PFSK-1 (cell line): ENCODE data around the gene ARRDC1.

Experiments
- REST ChIP-seq, 2 experiments: IDR thresholded peaks; 2 replicates each; pipeline versions ENCODE4 v1.6.1 to v1.8.0; 2011 to 2012; ENCODE audit warnings: low read depth in 2 of 2, low read length in 2 of 2, control low read depth in 1 of 2, inconsistent platforms in 1 of 2, mild to moderate bottlenecking in 1 of 2, moderate library complexity in 1 of 2; ENCODE audit not compliant: insufficient read depth in 1 of 2
- SIN3A ChIP-seq: IDR thresholded peaks from 2 replicates; pipeline ENCODE4 v1.6.1; 2012; ENCODE audit warnings: mild to moderate bottlenecking, low read length, moderate library complexity, borderline replicate concordance; ENCODE audit not compliant: insufficient read depth
- TAF1 ChIP-seq: IDR thresholded peaks from 2 replicates; pipeline ENCODE4 v1.6.1; 2012; ENCODE audit warnings: low read length, control low read depth, borderline replicate concordance; ENCODE audit not compliant: insufficient read depth

- TF ChIP-seq TAF1: no peak
- no peak for TF ChIP-seq REST (IDR thresholded peaks at IDR 0.05; ENCODE audit: insufficient read depth in 1 of 2, low read depth in 2 of 2, low read length in 2 of 2)
- TF ChIP-seq SIN3A: no peak
These were observed 23.1 kb upstream of the ARRDC1 start for GRCh38 chr9:137582286-137582860.
